Left cardiac atrium (tissue), 4 donors: Measurements from ENCODE around the gene CLTCL1. TPM values are rescaled to one million over a fixed set of nuclear protein-coding genes. Genes with fewer than 3 reads are reported as not detected.
"Not testable (repeated sequence)": the region's sequence is repeated elsewhere in the genome, so short reads cannot be mapped to it uniquely, and the experiment has no call there.

Experiments
- ATAC-seq, 2 donors: fragments of 200-7000 bp; cut with Tn5 transposase; one replicate each; pipeline ENCODE4 v1.9.1; 2020; ENCODE audit warnings: mild to moderate bottlenecking in 2 of 2, moderate library complexity in 2 of 2
- DNase-seq: peaks from one replicate; pipeline ENCODE4 v3.0.0-alpha.2; 2020
- intact Hi-C, 2 donors: fragments of 100-400 bp; cut with DNase I; formaldehyde crosslinking; loops; one replicate each; pipeline versions ENCODE4 v1.14.1 to v1.15.1; 2022 to 2023
- total RNA-seq, 2 donors: library from RNA; stranded (reverse); fragmentation: NEBNext Ultra II Directional; extraction: Animal tissue kit (Norgen Biotek cat#: 25700); gene quantifications; one replicate each; pipeline ENCODE4 v1.2.1, GENCODE V29; 2021
- donor health status: DM: no; HTN: yes; CAD: no.
- donor health status: DM: no; HTN: yes; CAD: no; lungs with severe emphysema.
- donor health status: DM: yes; HTN: yes; CAD: no.
- donor health status: Dilated cardiomyopathy.

Gene CLTCL1
- total RNA-seq, 2 donors from 2014 or later, result 16.0 to 20.5 TPM

GRCh38 chr22:19292458-19293230 lies 1.1 kb upstream of the CLTCL1 start:
- intact Hi-C loops, result loop anchor here in 1 of 2 donors (10.0 kb wide), 1 partner anchor 142 kb away; the partner anchor contains the start of genes HIRA and MRPL40
- ATAC-seq, result no peak
- DNase-seq, result no peak

GRCh38 chr22:19291218-19291579 lies 320 bp downstream of the CLTCL1 start:
- DNase-seq, result peak; percentile 52
- peak; percentile 69 to 74 for ATAC-seq
- intact Hi-C loops, result loop anchor here in 1 of 2 donors (10.0 kb wide), 1 partner anchor 144 kb away; the partner anchor contains the start of genes HIRA and MRPL40

GRCh38 chr22:19290400-19291217 lies 910 bp downstream of the CLTCL1 start:
- peak; percentile 25 for ATAC-seq
- peak; percentile 30 for DNase-seq
- intact Hi-C loops, result loop anchor here in 1 of 2 donors (10.0 kb wide), 1 partner anchor 144 kb away; the partner anchor contains the start of genes HIRA and MRPL40

DNA sequence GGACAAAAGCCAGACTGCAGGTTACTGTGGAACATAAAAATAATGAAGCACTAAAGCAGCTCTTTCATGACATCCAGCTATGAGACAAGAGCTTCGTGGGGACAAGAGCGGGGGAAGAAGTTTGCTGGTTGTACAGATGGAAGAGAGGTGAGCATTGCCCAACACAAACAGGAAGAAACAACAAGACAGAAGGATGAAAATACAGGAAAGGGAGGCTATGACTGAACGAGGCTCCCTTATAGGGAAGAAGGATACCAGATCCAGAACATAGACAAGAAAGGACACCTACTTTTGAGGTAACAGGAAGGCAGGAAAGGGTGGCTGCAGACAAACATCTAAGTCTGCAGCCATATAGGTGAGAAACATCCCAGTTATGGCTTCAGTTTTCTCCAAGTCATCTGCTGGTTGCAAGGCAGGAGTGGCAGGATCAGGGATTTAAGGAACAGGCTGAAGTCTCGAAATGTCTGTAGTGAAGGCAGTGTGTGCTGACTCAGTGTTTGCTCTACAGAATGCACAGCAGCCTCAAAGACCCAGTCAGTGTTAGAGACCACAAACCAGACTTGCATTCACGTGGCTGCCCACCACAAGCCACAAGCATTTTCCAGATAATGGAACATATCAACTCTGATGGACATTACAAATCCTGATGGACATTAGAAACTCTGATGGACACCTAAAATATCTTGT lies 1.9 kb downstream of the CLTCL1 start:
- ATAC-seq (no peak), DNase-seq (no peak)
- intact Hi-C loops, result loop anchor here in 1 of 2 donors (10.0 kb wide), 1 partner anchor 145 kb away; the partner anchor contains the start of genes HIRA and MRPL40

DNA sequence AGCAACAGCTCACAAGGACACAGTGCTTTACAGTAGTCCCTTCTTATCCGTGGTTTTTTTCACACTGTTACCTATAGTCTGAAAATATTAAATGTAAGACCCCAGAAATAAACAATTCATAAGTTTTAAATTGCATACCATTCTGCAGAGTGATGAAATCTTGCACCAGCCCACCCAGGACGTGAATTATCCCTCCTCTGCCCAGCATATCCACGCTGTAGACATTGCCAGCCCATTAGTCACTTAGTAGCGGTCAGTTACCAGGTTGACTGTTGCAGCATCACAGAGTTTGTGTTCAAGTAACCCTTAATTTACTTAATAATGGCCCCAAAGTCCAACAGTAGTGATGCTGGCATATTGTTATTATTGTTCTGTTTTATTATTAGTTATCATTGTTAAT lies 3.6 kb downstream of the CLTCL1 start:
- peak in 1 of 2 donors; percentile 34 for ATAC-seq
- DNase-seq, result no peak
- intact Hi-C loops, result no loop called here

DNA sequence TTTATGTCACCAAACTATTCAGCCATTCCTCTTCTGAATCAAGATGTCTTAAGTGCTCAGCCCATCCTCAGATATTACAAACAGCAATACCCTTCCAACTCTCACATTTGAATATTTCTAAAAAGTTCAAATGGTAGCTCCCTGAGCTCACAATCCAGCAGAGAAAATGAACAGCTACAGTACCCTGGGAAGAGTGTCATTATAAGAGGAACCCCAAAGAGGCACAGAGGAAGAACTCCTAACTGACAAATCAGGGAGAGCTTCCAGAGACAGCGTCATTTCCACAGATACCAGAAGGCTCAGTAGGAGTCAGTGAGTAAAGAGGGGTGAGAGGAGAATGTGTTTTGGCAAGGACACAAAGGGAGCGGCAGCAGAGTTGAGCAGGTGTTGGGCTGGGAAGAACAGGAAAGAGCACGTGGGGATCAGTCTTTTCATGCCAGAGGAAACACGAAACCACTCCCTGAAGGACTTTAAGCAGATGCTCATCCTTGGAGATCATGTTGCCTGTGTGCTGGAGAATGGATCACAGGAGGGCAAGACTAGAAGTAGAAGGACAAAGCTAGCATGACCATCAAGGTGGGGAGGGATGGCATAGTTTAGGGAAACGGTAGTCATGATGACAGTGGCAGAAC lies 4.3 kb downstream of the CLTCL1 start:
- intact Hi-C loops, result no loop called here
- ATAC-seq, result peak in 1 of 2 donors; percentile 46
- DNase-seq, result no peak

GRCh38 chr22:19285831-19286230 lies 5.7 kb downstream of the CLTCL1 start:
- DNase-seq (no peak), ATAC-seq (no peak)
- intact Hi-C loops, result no loop called here

DNA sequence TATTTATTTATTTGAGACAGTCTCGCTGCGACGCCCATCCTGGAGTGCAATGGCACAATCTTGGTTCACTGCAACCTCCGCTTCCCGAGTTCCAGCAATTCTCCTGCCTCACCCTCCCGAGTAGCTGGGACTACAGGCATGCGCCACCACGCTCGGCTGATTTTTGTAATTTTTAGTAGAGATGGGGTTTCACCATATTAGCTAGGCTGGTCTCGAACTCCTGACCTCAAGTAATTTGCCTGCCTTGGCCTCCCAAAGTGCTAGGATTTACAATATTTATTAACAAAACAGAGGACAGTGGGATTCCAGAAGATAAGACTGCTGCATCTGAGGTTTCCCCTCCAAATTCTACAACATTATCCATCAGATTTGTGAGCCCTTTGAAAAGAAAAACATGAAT lies 12.4 kb downstream of the CLTCL1 start:
- intact Hi-C loops, DNase-seq, ATAC-seq: not testable (repeated sequence)

- DNase-seq, result no peak
- no peak for ATAC-seq
- intact Hi-C loops, result no loop called here
Observed at GRCh38 chr22:19277785-19278184, 13.7 kb downstream of the CLTCL1 start.

DNA sequence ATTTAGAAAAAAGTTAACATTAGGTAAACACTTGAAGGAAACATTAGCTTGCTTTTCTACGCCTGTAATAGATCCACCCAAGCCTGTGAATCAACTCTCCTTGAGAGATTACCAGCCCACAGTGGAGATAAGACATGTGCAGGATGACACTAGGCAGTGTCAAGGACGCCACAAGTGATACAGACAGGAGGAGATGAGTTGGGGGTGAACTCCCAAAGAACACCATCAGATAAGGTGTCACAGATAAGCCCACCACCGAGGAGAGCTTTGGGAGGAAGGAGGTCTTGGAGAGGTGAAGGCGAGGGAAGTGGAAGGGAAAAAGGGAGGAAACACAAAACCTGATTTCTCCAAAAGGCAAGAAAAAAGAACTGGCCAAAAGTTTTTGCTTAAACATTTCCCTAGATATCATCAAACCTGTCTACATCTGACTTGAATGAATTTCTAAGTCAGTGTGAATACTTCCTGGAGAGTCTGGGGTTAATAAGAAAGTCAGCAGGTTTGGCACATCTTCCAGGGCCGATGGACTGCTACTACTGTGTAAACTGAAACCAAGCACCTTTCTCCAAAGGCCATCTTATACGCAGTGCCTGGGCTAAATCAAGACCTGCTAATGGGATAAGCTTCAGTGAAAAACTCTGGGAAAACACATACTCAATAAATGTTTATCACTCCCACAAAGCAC lies 15.5 kb downstream of the CLTCL1 start:
- ATAC-seq (peak; percentile 66 to 77), DNase-seq (no peak)
- intact Hi-C loops, result no loop called here

GRCh38 chr22:19275513-19275912 lies 16.0 kb downstream of the CLTCL1 start:
- DNase-seq, result no peak
- intact Hi-C loops, result no loop called here
- no peak for ATAC-seq

DNA sequence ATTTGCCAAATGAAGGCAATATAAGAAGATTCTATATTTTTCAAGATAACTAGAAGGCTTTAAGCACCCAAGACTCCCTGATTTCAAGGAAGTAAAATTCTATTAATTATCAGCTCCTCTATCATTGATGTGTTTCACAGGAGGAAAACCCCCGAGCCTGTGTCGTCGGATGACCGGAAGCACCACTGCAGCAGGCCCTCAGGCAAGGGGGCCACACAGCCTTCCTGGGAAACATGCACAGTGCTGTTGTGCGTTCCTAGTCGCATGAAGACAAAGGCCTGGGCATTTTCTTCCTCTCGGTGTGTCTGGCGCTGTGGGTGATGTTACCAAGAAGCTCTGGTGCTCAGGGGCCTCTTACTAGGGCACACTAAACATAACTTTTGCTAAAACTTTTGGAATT lies 16.4 kb downstream of the CLTCL1 start:
- intact Hi-C loops, result no loop called here

DNA sequence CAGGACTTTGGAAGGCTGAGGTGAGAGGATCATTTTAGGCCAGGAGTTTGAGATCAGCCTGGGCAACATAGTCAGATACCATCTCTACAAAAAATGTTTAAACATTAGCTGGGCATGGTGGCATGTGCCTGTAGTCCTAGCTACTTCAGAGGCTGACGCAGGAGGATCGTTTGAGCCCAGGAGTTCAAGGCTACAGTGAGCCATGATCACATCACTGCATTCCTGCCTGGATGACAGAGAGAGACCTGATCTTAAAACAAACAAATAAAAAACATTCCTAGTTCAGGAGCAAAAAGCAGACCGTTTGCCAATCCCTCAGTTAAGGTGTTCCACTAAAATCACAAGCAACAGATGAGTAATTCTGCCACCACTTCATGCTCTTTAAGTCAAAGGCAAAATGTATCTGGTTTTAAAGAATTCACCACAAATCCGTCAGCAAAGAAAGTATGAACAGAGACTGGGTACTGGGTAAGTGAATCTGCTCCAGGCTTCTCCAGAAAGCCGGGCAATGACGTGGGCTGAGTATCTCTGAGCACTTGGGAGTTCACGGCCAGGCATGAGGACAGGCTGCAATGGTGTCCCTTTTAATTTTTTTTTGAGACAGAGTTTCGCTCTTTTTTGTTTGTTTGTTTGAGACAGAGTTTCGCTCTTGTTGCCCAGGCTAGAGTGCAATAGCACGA lies 19.5 kb downstream of the CLTCL1 start:
- ATAC-seq (no peak), DNase-seq (no peak)
- intact Hi-C loops, result no loop called here

More for the DNA sequence above, 16.4 kb downstream of the CLTCL1 start:
- ATAC-seq (no peak), DNase-seq (no peak)

GRCh38 chr22:19271273-19271855 lies 20.2 kb downstream of the CLTCL1 start:
- intact Hi-C loops, result no loop called here
- no peak for DNase-seq
- ATAC-seq, result no peak

DNA sequence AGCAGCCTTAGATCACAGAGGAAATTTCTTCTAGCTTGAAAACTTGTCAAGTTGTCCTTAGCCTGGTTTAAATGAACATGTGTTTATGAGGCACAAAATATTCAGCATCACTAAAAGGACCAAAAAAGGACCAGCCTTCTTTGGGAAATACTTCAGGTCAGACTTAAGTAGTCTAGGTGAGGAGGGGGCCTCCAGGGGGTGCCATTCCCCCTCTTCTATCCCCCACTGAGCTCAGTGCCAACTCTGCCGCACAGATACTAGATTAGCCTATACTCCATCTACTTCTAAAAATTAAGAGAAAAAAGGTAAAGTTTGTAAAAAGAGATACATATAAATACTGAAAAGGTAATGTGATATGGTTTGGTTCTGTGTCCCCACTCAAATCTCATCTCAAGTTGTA lies 20.6 kb downstream of the CLTCL1 start:
- no peak for ATAC-seq
- no peak for DNase-seq
- intact Hi-C loops, result no loop called here

DNA sequence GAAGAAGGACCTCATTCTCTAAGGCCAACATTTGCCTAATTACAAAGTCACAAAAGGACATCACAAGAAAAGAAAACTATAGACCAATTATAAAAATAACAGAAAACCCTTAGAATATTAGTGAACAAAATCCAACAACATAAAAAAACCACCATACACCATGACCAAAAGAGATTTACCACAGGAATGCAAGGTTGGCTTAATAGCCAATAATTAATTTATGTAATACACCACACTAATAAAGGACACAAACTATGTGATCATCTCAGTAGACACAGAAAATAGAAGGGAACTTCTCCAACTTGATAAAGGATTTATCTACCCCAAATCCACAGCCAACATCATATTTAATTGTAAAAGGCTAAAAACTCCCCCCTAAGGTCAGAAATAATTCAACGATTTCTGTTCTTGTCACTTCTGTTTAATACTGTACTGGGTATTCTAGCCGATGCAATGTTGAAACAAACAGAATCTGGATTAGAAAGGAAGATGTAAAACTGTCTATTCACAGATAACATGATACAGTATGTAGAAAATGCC lies 24.9 kb downstream of the CLTCL1 start:
- DNase-seq (no peak), ATAC-seq (no peak)
- intact Hi-C loops, result no loop called here

DNA sequence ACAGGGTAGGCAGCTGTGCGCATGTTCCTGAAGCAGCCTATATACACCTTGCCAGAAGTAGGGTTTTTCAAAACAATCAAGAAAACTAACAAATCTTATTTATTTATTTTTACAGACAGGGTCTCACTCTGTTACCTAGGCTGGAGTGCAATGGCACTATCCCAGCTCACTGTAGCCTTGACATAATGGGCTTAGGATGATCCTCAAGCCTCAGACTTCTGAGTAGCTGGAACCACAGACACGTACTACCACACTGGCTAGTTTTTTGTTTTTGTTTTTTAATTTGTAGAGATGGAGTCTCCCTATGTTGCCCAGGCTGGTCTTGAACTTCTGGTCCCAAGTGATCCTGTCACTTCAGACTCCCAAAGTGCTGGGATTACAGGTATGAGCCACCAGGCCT lies 25.7 kb downstream of the CLTCL1 start:
- intact Hi-C loops, result no loop called here
- no peak for ATAC-seq
- DNase-seq, result no peak
